H9 (cell line): ENCODE measurements around the gene ZSCAN16. TPM values are rescaled to one million over a fixed set of nuclear protein-coding genes. Genes with fewer than 3 reads are reported as not detected.
A peak's percentile ranks its signal among the peaks of the same experiment; 100 is the strongest.
"Not testable (repeated sequence)": the region's sequence is repeated elsewhere in the genome, so short reads cannot be mapped to it uniquely, and the experiment has no call there.

Source experiments
- DNase-seq: peaks from one replicate; pipeline ENCODE4 v3.0.0-alpha.2; 2017
- H2AFZ ChIP-seq: one replicate; pipeline ENCODE4 v1.6.1; 2013; ENCODE audit warnings: mild to moderate bottlenecking, low read length, control low read depth, moderate library complexity
- H2AK5ac ChIP-seq: 2 replicates; pipeline ENCODE4 v1.6.1; 2013; ENCODE audit warnings: low read length, control low read depth, mixed read lengths; ENCODE audit not compliant: insufficient read length
- H2BK120ac ChIP-seq: one replicate; pipeline ENCODE4 v1.6.1; 2013; ENCODE audit warnings: low read depth, mild to moderate bottlenecking, low read length, control low read depth, inconsistent platforms; ENCODE audit not compliant: poor library complexity, severe bottlenecking
- H2BK12ac ChIP-seq: 2 replicates; pipeline ENCODE4 v1.6.1; 2013; ENCODE audit warnings: low read length, control low read depth, mixed read lengths, low read depth; ENCODE audit not compliant: insufficient read length
- H2BK15ac ChIP-seq: 2 replicates; pipeline ENCODE4 v1.6.1; 2013; ENCODE audit warnings: low read depth, low read length, control low read depth
- H2BK20ac ChIP-seq: one replicate; pipeline ENCODE4 v1.6.1; 2013; ENCODE audit warnings: low read depth, mild to moderate bottlenecking, low read length, control low read depth, inconsistent platforms; ENCODE audit not compliant: poor library complexity, severe bottlenecking
- H2BK5ac ChIP-seq: 2 replicates; pipeline ENCODE4 v1.6.1; 2013; ENCODE audit warnings: low read length, control low read depth, mixed read lengths; ENCODE audit not compliant: insufficient read length
- H3K14ac ChIP-seq: 2 replicates; pipeline ENCODE4 v1.6.1; 2013; ENCODE audit warnings: low read length, control low read depth; ENCODE audit not compliant: insufficient read depth
- H3K18ac ChIP-seq: 2 replicates; pipeline ENCODE4 v1.6.1; 2013; ENCODE audit warnings: low read depth, mild to moderate bottlenecking, mixed read lengths, low read length, control low read depth; ENCODE audit not compliant: insufficient read length
- H3K23ac ChIP-seq: 2 replicates; pipeline ENCODE4 v1.6.1; 2013; ENCODE audit warnings: low read length, control low read depth, mixed read lengths, low read depth; ENCODE audit not compliant: insufficient read length
- H3K23me2 ChIP-seq: 2 replicates; pipeline ENCODE4 v1.6.1; 2013; ENCODE audit warnings: low read depth, mild to moderate bottlenecking, mixed read lengths, low read length, control low read depth; ENCODE audit not compliant: insufficient read length, poor library complexity, severe bottlenecking
- H3K27ac ChIP-seq: 2 replicates; pipeline ENCODE4 v1.5.1; 2013; ENCODE audit warnings: low read length, control low read depth, mixed read lengths, low read depth; ENCODE audit not compliant: insufficient read length
- H3K27me3 ChIP-seq: 2 replicates; pipeline ENCODE4 v1.6.1; 2013; ENCODE audit warnings: low read length, control low read depth, inconsistent platforms; ENCODE audit not compliant: insufficient read depth
- H3K4ac ChIP-seq: 2 replicates; pipeline ENCODE4 v1.6.1; 2013; ENCODE audit warnings: low read depth, mild to moderate bottlenecking, control low read depth, inconsistent platforms, low read length, moderate library complexity
- H3K4me1 ChIP-seq: 2 replicates; pipeline ENCODE4 v1.6.1; 2013; ENCODE audit warnings: low read length, control low read depth, inconsistent platforms; ENCODE audit not compliant: insufficient read depth
- H3K4me2 ChIP-seq: 2 replicates; pipeline ENCODE4 v1.6.1; 2013; ENCODE audit warnings: low read length, control low read depth, mixed read lengths; ENCODE audit not compliant: insufficient read length, insufficient read depth
- H3K56ac ChIP-seq: 2 replicates; pipeline ENCODE4 v1.6.1; 2013; ENCODE audit warnings: low read depth, mild to moderate bottlenecking, mixed read lengths, low read length, control low read depth; ENCODE audit not compliant: insufficient read length
- H3K79me1 ChIP-seq: 2 replicates; pipeline ENCODE4 v1.6.1; 2013; ENCODE audit warnings: low read depth, mild to moderate bottlenecking, moderate library complexity, low read length, control low read depth, inconsistent platforms; ENCODE audit not compliant: insufficient read depth, poor library complexity, severe bottlenecking
- H3K79me2 ChIP-seq: 2 replicates; pipeline ENCODE4 v1.6.1; 2013; ENCODE audit warnings: low read length, control low read depth, inconsistent platforms; ENCODE audit not compliant: insufficient read depth
- H3K9ac ChIP-seq: 2 replicates; pipeline ENCODE4 v1.6.1; 2013; ENCODE audit warnings: low read length, control low read depth, mixed read lengths; ENCODE audit not compliant: insufficient read length; ENCODE audit errors: extremely low read depth
- H3K9me3 ChIP-seq: one replicate; pipeline ENCODE4 v1.6.1; 2013; ENCODE audit warnings: low read depth, low read length, inconsistent platforms; ENCODE audit not compliant: control insufficient read depth
- H3T11ph ChIP-seq: one replicate; pipeline ENCODE4 v1.6.1; 2013; ENCODE audit warnings: mild to moderate bottlenecking, low read length, control low read depth, inconsistent platforms
- H4K20me1 ChIP-seq: one replicate; pipeline ENCODE4 v1.6.1; 2013; ENCODE audit not compliant: control insufficient read depth, insufficient read length, insufficient read depth
- H4K5ac ChIP-seq: 2 replicates; pipeline ENCODE4 v1.6.1; 2013; ENCODE audit warnings: low read depth, mild to moderate bottlenecking, mixed read lengths, low read length, control low read depth; ENCODE audit not compliant: insufficient read length
- H4K8ac ChIP-seq: replicated peaks from 2 replicates; pipeline ENCODE4 v1.6.1; 2013; ENCODE audit warnings: low read length, control low read depth, mixed read lengths, low read depth; ENCODE audit not compliant: insufficient read length
- H4K91ac ChIP-seq: 2 replicates; pipeline ENCODE4 v1.6.1; 2013; ENCODE audit warnings: low read depth, mild to moderate bottlenecking, moderate library complexity, mixed read lengths, low read length, control low read depth; ENCODE audit not compliant: insufficient read length
- H3K27ac Mint-ChIP-seq, 3 experiments: 2 replicates in 2 of 3; 3 replicates in 1 of 3; pipeline ENCODE4 v1.8.0; 2020 to 2021; ENCODE audit warnings: mixed read lengths in 3 of 3, mild to moderate bottlenecking in 1 of 3, moderate library complexity in 1 of 3
- H3K27me3 Mint-ChIP-seq: 2 replicates; pipeline ENCODE4 v1.8.0; 2021; ENCODE audit warnings: low read depth, mild to moderate bottlenecking, moderate library complexity, mixed read lengths
- H3K36me3 Mint-ChIP-seq, 3 experiments: 2 replicates in 2 of 3; 3 replicates in 1 of 3; pipeline ENCODE4 v1.8.0; 2020 to 2021; ENCODE audit warnings: low read depth in 3 of 3, mixed read lengths in 3 of 3; ENCODE audit not compliant: insufficient read depth in 1 of 3
- H3K4me1 Mint-ChIP-seq, 2 experiments: 2 replicates each; pipeline ENCODE4 v1.8.0; 2020; ENCODE audit warnings: mixed read lengths in 2 of 2
- H3K4me3 Mint-ChIP-seq, 2 experiments: 2 replicates in 1 of 2; 3 replicates in 1 of 2; pipeline ENCODE4 v1.8.0; 2020 to 2021; ENCODE audit warnings: mild to moderate bottlenecking in 2 of 2, mixed read lengths in 2 of 2, moderate library complexity in 1 of 2
- H3K9me3 Mint-ChIP-seq, 2 experiments: 2 replicates in 1 of 2; 3 replicates in 1 of 2; pipeline ENCODE4 v1.8.0; 2020; ENCODE audit warnings: mild to moderate bottlenecking in 2 of 2, mixed read lengths in 2 of 2, moderate library complexity in 1 of 2
- total RNA-seq: library from RNA; stranded (reverse); gene quantifications from 2 replicates; pipeline ENCODE4 v1.2.1, GENCODE V29; 2021

ZSCAN16 gene
- total RNA-seq, 1 experiment from 2014 or later: 11.0 TPM

DNA sequence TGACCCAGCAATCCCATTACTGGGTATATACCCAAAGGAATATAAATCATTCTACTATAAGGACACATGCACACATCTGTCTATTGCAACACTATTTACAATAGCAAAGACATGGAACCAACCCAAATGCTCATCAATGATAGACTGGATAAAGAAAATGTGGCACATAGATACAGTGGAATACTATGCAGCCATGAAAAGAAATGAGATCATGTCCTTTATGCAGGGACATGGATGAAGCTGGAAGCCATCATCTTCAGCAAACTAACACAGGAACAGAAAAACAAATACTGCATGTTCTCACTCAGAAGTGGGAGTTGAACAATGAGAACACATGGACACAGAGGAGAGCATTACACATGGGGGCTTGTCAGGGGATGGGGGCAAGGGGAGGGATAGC, 21.7 kb upstream of the ZSCAN16 start:
- not testable (repeated sequence) for H4K5ac ChIP-seq, H4K91ac ChIP-seq, H3K27ac ChIP-seq, H2BK120ac ChIP-seq, H3K79me1 ChIP-seq, H3K14ac ChIP-seq, H3K36me3 Mint-ChIP-seq, H3K27ac Mint-ChIP-seq, H2AFZ ChIP-seq, H3K27me3 ChIP-seq, H2BK5ac ChIP-seq, H3K23ac ChIP-seq, H2AK5ac ChIP-seq, H4K20me1 ChIP-seq, H3K9ac ChIP-seq, H3K4me1 ChIP-seq, H2BK20ac ChIP-seq, DNase-seq, H3K4me2 ChIP-seq, H3K23me2 ChIP-seq, H4K8ac ChIP-seq, H3K56ac ChIP-seq, H3K9me3 ChIP-seq, H3K18ac ChIP-seq, H3K4me1 Mint-ChIP-seq, H3K4ac ChIP-seq, H3K79me2 ChIP-seq, H3T11ph ChIP-seq, H2BK15ac ChIP-seq, H2BK12ac ChIP-seq
- Mint-ChIP-seq H3K4me3 (0 out of 5 replicates have a peak overlapping the region, but pooled peaks of 1 of the 2 experiments have one; percentile 25), H3K9me3 (peaks cover 5 to 17% of the 10 kb centered on the region in 2 experiments; a peak in 4 of 5 replicates), H3K27me3 (peaks cover 43% of the 10 kb centered on the region)
